Fibroblast of the conjunctiva (primary cell): ENCODE measurements around the gene ZMYND15.

Experiments
- DNase-seq: peaks from one replicate; pipeline ENCODE4 v3.0.0-alpha.2; 2010; ENCODE audit warnings: low read depth

ZMYND15 gene

GRCh38 chr17:4743898-4744297 lies 4.3 kb downstream of the ZMYND15 start:
- no peak for DNase-seq

GRCh38 chr17:4744999-4745969 lies 5.7 kb downstream of the ZMYND15 start:
- no peak for DNase-seq

GRCh38 chr17:4747847-4748246 lies 8.2 kb downstream of the ZMYND15 start:
- no peak for DNase-seq

GRCh38 chr17:4748686-4749085 lies 9.1 kb downstream of the ZMYND15 start:
- DNase-seq = no peak

- no peak for DNase-seq
Observed at GRCh38 chr17:4750606-4751005, 11.0 kb downstream of the ZMYND15 start.

GRCh38 chr17:4751932-4752331 lies 12.3 kb downstream of the ZMYND15 start:
- no peak for DNase-seq

GRCh38 chr17:4753392-4753791 lies 13.8 kb downstream of the ZMYND15 start:
- DNase-seq = no peak

GRCh38 chr17:4759776-4760236 lies 20.2 kb downstream of the ZMYND15 start:
- no peak for DNase-seq

- DNase-seq = no peak
Observed at GRCh38 chr17:4764595-4764994, 25.0 kb downstream of the ZMYND15 start.

GRCh38 chr17:4766201-4766600 lies 26.6 kb downstream of the ZMYND15 start:
- DNase-seq = no peak

GRCh38 chr17:4766723-4767122 lies 27.1 kb downstream of the ZMYND15 start:
- no peak for DNase-seq

GRCh38 chr17:4768298-4768697 lies 28.7 kb downstream of the ZMYND15 start:
- DNase-seq = no peak

GRCh38 chr17:4769628-4770027 lies 30.0 kb downstream of the ZMYND15 start:
- no peak for DNase-seq

GRCh38 chr17:4771519-4772234 lies 32.0 kb downstream of the ZMYND15 start, which contains the start of gene TM4SF5:
TM4SF5 (plus strand) TSS chr17:4771886; CDS start chr17:4771923, 37 bp downstream.
- DNase-seq = no peak

GRCh38 chr17:4772235-4772613 lies 32.6 kb downstream of the ZMYND15 start:
- DNase-seq = no peak

- no peak for DNase-seq
Observed at GRCh38 chr17:4777969-4778760, 38.5 kb downstream of the ZMYND15 start.

- DNase-seq = no peak
Observed at GRCh38 chr17:4780325-4780955, 40.8 kb downstream of the ZMYND15 start.

GRCh38 chr17:4782652-4783051 lies 43.0 kb downstream of the ZMYND15 start:
- DNase-seq = no peak

GRCh38 chr17:4785311-4786105 lies 45.9 kb downstream of the ZMYND15 start:
- DNase-seq = no peak

GRCh38 chr17:4786106-4786511 lies 46.5 kb downstream of the ZMYND15 start, which contains the start of gene VMO1:
VMO1 (minus strand) TSS chr17:4786364; CDS start chr17:4786352, 12 bp downstream.
- no peak for DNase-seq

- DNase-seq = no peak
Observed at GRCh38 chr17:4786516-4786915, 46.9 kb downstream of the ZMYND15 start.
